HG02798 (cell line): ENCODE results near the gene CARF.
"Not testable (repeated sequence)": the region's sequence is repeated elsewhere in the genome, so short reads cannot be mapped to it uniquely, and the experiment has no call there.

Experiments
- ATAC-seq: cut with Tn5 transposase; IDR thresholded peaks from one replicate; pipeline ENCODE4 v1.9.1; 2021; ENCODE audit warnings: mild to moderate bottlenecking; ENCODE audit not compliant: unreplicated experiment, poor library complexity

The CARF gene

GRCh38 chr2:202933958-202934357 lies 21.9 kb downstream of the CARF start:
- no peak for ATAC-seq

- ATAC-seq, result no peak
Measured at GRCh38 chr2:202934456-202934855, 22.4 kb downstream of the CARF start.

- ATAC-seq, result no peak
Measured at GRCh38 chr2:202938960-202939359, 26.9 kb downstream of the CARF start.

- no peak for ATAC-seq
Measured at GRCh38 chr2:202941771-202942170, 29.7 kb downstream of the CARF start.

- no peak for ATAC-seq
Measured at GRCh38 chr2:202944408-202944807, 32.3 kb downstream of the CARF start.

- no peak for ATAC-seq
Measured at GRCh38 chr2:202944816-202945215, 32.7 kb downstream of the CARF start.

GRCh38 chr2:202945497-202945896 lies 33.4 kb downstream of the CARF start:
- no peak for ATAC-seq

GRCh38 chr2:202949333-202949732 lies 37.3 kb downstream of the CARF start:
- not testable (repeated sequence) for ATAC-seq

GRCh38 chr2:202950592-202950991 lies 38.5 kb downstream of the CARF start:
- no peak for ATAC-seq

GRCh38 chr2:202960524-202960923 lies 48.4 kb downstream of the CARF start:
- ATAC-seq, result no peak

- ATAC-seq, result no peak
Measured at GRCh38 chr2:202963712-202964111, 51.6 kb downstream of the CARF start.

GRCh38 chr2:202965810-202966460 lies 53.9 kb downstream of the CARF start:
- ATAC-seq, result peak; percentile 81

GRCh38 chr2:202969404-202969803 lies 57.3 kb downstream of the CARF start:
- ATAC-seq, result not testable (repeated sequence)

- ATAC-seq, result no peak
Measured at GRCh38 chr2:202976809-202977208, 64.7 kb downstream of the CARF start.

GRCh38 chr2:202982779-202983491 lies 70.9 kb downstream of the CARF start:
- no peak for ATAC-seq

GRCh38 chr2:202989749-202990148 lies 77.7 kb downstream of the CARF start:
- ATAC-seq, result no peak

- no peak for ATAC-seq
Measured at GRCh38 chr2:202990501-202990900, 78.4 kb downstream of the CARF start.

- ATAC-seq, result not testable (repeated sequence)
Measured at GRCh38 chr2:202997113-202997512, 85.0 kb downstream of the CARF start.

GRCh38 chr2:203002054-203002821 lies 90.2 kb downstream of the CARF start:
- ATAC-seq, result no peak

- no peak for ATAC-seq
Measured at GRCh38 chr2:203003716-203004115, 91.6 kb downstream of the CARF start.
